ENCODE measurements around the gene FBRS.

GRCh38 chr16:30710971-30711370 lies 52.7 kb downstream of the FBRS start:
- TF ChIP-seq POLR2AphosphoS5 (IDR thresholded peaks at IDR 0.05) (no peak), POLR2A (IDR thresholded peaks at IDR 0.05) (no peak)

Data from gastroesophageal sphincter (tissue), 2 donors.